Esophagus squamous epithelium (tissue), 4 donors: ENCODE data around the gene ZDHHC14.

ENCODE experiments used
- CTCF ChIP-seq, 6 experiments: fragments of 450-650 bp in 4 of 6; fragments of 200-600 bp in 2 of 6; sonication (generic) in 2 of 6; IDR thresholded peaks; one replicate each; pipeline ENCODE4 v1.5.1; 2016 to 2019; ENCODE audit warnings: antibody characterized with exemption in 6 of 6, mild to moderate bottlenecking in 4 of 6, moderate library complexity in 4 of 6
- POLR2A ChIP-seq, 4 donors: fragments of 450-650 bp; IDR thresholded peaks; one replicate each; pipeline ENCODE4 v1.6.1; 2017; ENCODE audit warnings: antibody characterized with exemption in 4 of 4, mild to moderate bottlenecking in 4 of 4, moderate library complexity in 3 of 4

- TF ChIP-seq POLR2A (IDR thresholded peaks at IDR 0.05) = no peak
- no peak for TF ChIP-seq CTCF (IDR thresholded peaks at IDR 0.05)
Observed at GRCh38 chr6:157427969-157428368, 47.0 kb downstream of the ZDHHC14 start.
